GM12878 (cell line): ENCODE data around the gene MED13. TPM values are rescaled to one million over a fixed set of nuclear protein-coding genes. Genes with fewer than 3 reads are reported as not detected.

Experiments
- CBX5 ChIP-seq: sonication (generic); IDR thresholded peaks from 2 replicates; pipeline ENCODE4 v1.6.1; 2016; ENCODE audit warnings: low read depth, moderate library complexity, mild to moderate bottlenecking, inconsistent platforms
- CHD1 ChIP-seq: IDR thresholded peaks from 2 replicates; pipeline ENCODE4 v1.6.1; 2012; ENCODE audit warnings: low read depth, low read length, improper control_type of control experiment
- EED ChIP-seq: sonication (generic); IDR thresholded peaks from 2 replicates; pipeline ENCODE4 v1.6.1; 2016; ENCODE audit warnings: antibody characterized with exemption, low read depth
- GATAD2B ChIP-seq: fragments of 450-650 bp; conservative IDR thresholded peaks from 2 replicates; pipeline ENCODE4 v1.6.1; 2017; ENCODE audit warnings: low read depth, mild to moderate bottlenecking, moderate library complexity
- KLF5 ChIP-seq: fragments of 450-650 bp; IDR thresholded peaks from 2 replicates; pipeline ENCODE4 v1.6.1; 2014; ENCODE audit warnings: mild to moderate bottlenecking; ENCODE audit not compliant: partially characterized antibody
- NFYA ChIP-seq: IDR thresholded peaks from 2 replicates; pipeline ENCODE4 v1.6.1; 2011; ENCODE audit warnings: low read depth, mild to moderate bottlenecking, low read length, improper control_type of control experiment, borderline replicate concordance
- POLR2AphosphoS5 ChIP-seq: IDR thresholded peaks from 2 replicates; pipeline ENCODE4 v1.6.1; 2011; ENCODE audit warnings: mild to moderate bottlenecking, low read length, inconsistent platforms
- POU2F2 ChIP-seq: IDR thresholded peaks from 3 replicates; pipeline ENCODE4 v1.6.1; 2011; ENCODE audit warnings: low read depth, mild to moderate bottlenecking, low read length, borderline replicate concordance
- RAD51 ChIP-seq: fragments of 450-650 bp; IDR thresholded peaks from 2 replicates; pipeline ENCODE4 v1.6.1; 2016; ENCODE audit warnings: moderate library complexity, mild to moderate bottlenecking, inconsistent platforms
- YY1 ChIP-seq: IDR thresholded peaks from 2 replicates; pipeline ENCODE4 v1.6.1; 2011; ENCODE audit warnings: low read depth, mild to moderate bottlenecking, low read length
- polyA plus RNA-seq, 11 experiments: library from polyadenylated mRNA; depleted of rRNA in 4 of 11; unstranded in 6 of 11; stranded (reverse) in 5 of 11; fragments of >200 nt; fragmentation: Nextera tagmentation in 4 of 11; fragmentation: Illumina TruSeq in 1 of 11; extraction: Ambion mirVana in 4 of 11; extraction: Trizol in 1 of 11; gene quantifications; 1 replicate in 1 of 11; 2 replicates in 10 of 11; pipeline versions ENCODE4 v1.2.1 to v1.2.3, GENCODE V29; 2011 to 2016; ENCODE audit warnings: inconsistent platforms in 2 of 11, missing spikeins in 2 of 11, low read depth in 1 of 11
- total RNA-seq, 4 experiments: library from RNA; depleted of rRNA in 3 of 4; stranded (reverse); fragments of >200 nt in 3 of 4; fragmentation: Illumina TruSeq in 1 of 4; extraction: Trizol in 1 of 4; gene quantifications; 2 replicates each; pipeline versions ENCODE4 v1.2.1 to v1.2.3, GENCODE V29; 2013 to 2021
- TF ChIP-seq, protein P1 (sequence below): fragments of 450-650 bp; conservative IDR thresholded peaks from 2 replicates; pipeline ENCODE4 v1.6.1; 2017; ENCODE audit warnings: mild to moderate bottlenecking, moderate library complexity
- TF ChIP-seq, protein P2 (sequence below): fragments of 450-650 bp; formaldehyde crosslinking; IDR thresholded peaks from 2 replicates; pipeline ENCODE4 v1.4.0; 2020; ENCODE audit warnings: mild to moderate bottlenecking, moderate library complexity
- TF ChIP-seq, protein P3 (sequence below): IDR thresholded peaks from 2 replicates; pipeline ENCODE4 v1.6.1; 2011; ENCODE audit warnings: low read depth, mild to moderate bottlenecking, low read length, moderate library complexity, borderline replicate concordance; ENCODE audit errors: extremely low read depth
- TF ChIP-seq, protein P4 (sequence below): IDR thresholded peaks from 2 replicates; pipeline ENCODE4 v1.6.1; 2012; ENCODE audit warnings: low read depth, low read length, improper control_type of control experiment

The MED13 gene
- total and polyA plus RNA-seq, 10 of the 15 experiments (the other 5 are each of a cell fraction or from before 2014, with no cell fraction given), result 4.6 to 49.7 (median 21.3) TPM

DNA sequence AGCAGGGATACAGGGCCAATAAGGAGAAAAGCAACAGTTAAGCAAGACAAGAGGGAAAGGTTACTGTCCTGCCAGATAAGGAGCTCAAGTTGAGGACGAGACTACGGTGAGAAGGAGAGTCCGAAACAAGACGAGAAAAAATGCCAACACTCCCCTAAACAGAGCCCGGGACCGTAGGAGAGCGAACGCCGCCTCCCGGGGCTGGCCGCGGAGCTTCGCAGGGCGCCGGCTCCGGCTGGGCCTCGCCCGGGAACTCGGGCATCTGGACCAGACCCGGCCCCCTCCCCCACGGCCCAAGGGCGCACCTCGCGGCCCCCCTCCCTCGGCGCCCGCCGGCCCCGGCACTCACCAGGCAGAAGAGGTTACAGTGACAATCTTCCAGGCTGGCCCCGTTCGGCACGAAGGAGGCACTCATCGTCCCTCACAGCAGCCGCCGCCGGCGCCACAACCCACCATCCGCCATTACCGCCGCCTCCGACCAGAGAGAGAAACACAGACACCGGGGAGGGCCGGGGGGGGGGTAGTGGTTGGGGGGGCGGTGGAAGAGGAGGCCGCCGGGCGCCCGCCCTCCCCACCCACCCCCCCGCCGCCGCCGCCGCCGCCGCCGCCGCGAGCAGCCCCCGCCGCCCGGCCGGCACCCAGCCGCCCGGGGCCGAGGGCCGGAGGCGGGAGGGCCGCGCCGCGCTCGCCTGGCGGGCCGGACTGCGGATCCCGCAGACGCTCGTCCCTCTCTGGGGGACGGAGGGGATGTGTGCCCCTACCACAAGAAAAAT is at the start of gene MED13 (continued):
- TF ChIP-seq CBX5 (no peak), RAD51 (no peak), YY1 (peak; percentile 89), KLF5 (no peak), CHD1 (no peak), POLR2AphosphoS5 (0 out of 2 replicates have a peak, but pooled peaks have one; percentile 13), NFYA (no peak), GATAD2B (0 out of 2 replicates have a peak, but pooled peaks have one; percentile 16), EED (no peak), POU2F2 (no peak)
- TF ChIP-seq, protein P1, sequence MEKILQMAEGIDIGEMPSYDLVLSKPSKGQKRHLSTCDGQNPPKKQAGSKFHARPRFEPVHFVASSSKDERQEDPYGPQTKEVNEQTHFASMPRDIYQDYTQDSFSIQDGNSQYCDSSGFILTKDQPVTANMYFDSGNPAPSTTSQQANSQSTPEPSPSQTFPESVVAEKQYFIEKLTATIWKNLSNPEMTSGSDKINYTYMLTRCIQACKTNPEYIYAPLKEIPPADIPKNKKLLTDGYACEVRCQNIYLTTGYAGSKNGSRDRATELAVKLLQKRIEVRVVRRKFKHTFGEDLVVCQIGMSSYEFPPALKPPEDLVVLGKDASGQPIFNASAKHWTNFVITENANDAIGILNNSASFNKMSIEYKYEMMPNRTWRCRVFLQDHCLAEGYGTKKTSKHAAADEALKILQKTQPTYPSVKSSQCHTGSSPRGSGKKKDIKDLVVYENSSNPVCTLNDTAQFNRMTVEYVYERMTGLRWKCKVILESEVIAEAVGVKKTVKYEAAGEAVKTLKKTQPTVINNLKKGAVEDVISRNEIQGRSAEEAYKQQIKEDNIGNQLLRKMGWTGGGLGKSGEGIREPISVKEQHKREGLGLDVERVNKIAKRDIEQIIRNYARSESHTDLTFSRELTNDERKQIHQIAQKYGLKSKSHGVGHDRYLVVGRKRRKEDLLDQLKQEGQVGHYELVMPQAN, result 0 out of 2 replicates have a peak, but pooled peaks have one; percentile 25
- TF ChIP-seq, protein P2, sequence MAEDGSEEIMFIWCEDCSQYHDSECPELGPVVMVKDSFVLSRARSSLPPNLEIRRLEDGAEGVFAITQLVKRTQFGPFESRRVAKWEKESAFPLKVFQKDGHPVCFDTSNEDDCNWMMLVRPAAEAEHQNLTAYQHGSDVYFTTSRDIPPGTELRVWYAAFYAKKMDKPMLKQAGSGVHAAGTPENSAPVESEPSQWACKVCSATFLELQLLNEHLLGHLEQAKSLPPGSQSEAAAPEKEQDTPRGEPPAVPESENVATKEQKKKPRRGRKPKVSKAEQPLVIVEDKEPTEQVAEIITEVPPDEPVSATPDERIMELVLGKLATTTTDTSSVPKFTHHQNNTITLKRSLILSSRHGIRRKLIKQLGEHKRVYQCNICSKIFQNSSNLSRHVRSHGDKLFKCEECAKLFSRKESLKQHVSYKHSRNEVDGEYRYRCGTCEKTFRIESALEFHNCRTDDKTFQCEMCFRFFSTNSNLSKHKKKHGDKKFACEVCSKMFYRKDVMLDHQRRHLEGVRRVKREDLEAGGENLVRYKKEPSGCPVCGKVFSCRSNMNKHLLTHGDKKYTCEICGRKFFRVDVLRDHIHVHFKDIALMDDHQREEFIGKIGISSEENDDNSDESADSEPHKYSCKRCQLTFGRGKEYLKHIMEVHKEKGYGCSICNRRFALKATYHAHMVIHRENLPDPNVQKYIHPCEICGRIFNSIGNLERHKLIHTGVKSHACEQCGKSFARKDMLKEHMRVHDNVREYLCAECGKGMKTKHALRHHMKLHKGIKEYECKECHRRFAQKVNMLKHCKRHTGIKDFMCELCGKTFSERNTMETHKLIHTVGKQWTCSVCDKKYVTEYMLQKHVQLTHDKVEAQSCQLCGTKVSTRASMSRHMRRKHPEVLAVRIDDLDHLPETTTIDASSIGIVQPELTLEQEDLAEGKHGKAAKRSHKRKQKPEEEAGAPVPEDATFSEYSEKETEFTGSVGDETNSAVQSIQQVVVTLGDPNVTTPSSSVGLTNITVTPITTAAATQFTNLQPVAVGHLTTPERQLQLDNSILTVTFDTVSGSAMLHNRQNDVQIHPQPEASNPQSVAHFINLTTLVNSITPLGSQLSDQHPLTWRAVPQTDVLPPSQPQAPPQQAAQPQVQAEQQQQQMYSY, result no peak
- TF ChIP-seq, protein P3, sequence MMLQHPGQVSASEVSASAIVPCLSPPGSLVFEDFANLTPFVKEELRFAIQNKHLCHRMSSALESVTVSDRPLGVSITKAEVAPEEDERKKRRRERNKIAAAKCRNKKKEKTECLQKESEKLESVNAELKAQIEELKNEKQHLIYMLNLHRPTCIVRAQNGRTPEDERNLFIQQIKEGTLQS, result no peak
- TF ChIP-seq, protein P4, sequence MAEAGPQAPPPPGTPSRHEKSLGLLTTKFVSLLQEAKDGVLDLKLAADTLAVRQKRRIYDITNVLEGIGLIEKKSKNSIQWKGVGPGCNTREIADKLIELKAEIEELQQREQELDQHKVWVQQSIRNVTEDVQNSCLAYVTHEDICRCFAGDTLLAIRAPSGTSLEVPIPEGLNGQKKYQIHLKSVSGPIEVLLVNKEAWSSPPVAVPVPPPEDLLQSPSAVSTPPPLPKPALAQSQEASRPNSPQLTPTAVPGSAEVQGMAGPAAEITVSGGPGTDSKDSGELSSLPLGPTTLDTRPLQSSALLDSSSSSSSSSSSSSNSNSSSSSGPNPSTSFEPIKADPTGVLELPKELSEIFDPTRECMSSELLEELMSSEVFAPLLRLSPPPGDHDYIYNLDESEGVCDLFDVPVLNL, result no peak
